ENCODE results near the gene GNG7. TPM values are rescaled to one million over a fixed set of nuclear protein-coding genes. Genes with fewer than 3 reads are reported as not detected.

The GNG7 gene
- total RNA-seq, 1 donor from 2014 or later: 5.1 TPM

DNA sequence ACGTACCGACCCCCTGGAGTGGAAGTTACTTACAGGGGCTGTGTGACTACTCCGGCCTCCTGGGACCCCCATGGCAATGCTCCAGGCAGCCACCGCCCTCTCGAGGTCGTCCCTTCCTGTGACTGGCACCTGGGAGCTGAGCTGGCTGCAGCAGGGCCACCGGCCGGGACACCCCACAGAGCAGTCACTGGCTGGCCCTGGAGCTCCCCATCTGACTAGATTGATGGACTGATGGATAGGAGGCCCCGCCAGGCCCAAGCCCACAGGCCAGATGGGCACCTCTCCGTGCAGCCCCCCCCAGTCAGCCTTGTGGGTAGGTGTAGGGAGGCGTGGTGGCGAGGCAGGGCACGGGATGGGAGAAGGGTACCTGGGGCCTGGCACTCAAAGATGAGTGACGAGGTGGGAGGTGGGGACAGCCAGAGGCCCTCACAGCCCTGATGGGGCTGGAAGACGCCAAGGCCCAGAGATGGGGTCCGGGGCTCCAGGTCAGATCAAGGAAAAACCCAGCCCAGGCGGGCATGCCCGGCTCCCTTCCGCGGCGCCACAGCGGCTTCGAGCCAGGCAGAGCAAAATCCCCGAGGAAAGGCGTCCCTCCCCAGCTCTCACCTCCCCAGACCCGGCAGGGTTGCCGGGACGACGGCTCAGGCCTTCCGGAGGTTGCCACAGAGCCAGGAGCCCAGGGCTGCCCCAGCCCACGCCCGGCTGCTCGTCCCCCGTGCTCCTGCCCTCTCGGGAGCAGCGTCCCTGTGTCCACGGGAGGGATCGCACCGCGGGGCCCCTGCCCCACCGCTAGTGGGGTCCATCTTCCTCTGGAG, 28.9 kb upstream of the GNG7 start:
- Mint-ChIP-seq H3K4me3 (ENCODE audit: unreplicated experiment) (no peak overlapping the region), H3K4me1 (ENCODE audit: unreplicated experiment) (peaks cover 14% of the 10 kb centered on the region), H3K36me3 (ENCODE audit: unreplicated experiment) (peaks cover 8% of the 10 kb centered on the region), H3K9me3 (ENCODE audit: unreplicated experiment) (no peaks in the 10 kb centered on the region), H3K27me3 (ENCODE audit: unreplicated experiment) (no peaks in the 10 kb centered on the region), H3K27ac (ENCODE audit: unreplicated experiment) (no peak overlapping the region)
- no peak for DNase-seq (ENCODE audit: extremely low spot score, unreplicated experiment)
- TF ChIP-seq, protein P1, sequence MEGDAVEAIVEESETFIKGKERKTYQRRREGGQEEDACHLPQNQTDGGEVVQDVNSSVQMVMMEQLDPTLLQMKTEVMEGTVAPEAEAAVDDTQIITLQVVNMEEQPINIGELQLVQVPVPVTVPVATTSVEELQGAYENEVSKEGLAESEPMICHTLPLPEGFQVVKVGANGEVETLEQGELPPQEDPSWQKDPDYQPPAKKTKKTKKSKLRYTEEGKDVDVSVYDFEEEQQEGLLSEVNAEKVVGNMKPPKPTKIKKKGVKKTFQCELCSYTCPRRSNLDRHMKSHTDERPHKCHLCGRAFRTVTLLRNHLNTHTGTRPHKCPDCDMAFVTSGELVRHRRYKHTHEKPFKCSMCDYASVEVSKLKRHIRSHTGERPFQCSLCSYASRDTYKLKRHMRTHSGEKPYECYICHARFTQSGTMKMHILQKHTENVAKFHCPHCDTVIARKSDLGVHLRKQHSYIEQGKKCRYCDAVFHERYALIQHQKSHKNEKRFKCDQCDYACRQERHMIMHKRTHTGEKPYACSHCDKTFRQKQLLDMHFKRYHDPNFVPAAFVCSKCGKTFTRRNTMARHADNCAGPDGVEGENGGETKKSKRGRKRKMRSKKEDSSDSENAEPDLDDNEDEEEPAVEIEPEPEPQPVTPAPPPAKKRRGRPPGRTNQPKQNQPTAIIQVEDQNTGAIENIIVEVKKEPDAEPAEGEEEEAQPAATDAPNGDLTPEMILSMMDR (IDR thresholded peaks at IDR 0.05): no peak

DNA sequence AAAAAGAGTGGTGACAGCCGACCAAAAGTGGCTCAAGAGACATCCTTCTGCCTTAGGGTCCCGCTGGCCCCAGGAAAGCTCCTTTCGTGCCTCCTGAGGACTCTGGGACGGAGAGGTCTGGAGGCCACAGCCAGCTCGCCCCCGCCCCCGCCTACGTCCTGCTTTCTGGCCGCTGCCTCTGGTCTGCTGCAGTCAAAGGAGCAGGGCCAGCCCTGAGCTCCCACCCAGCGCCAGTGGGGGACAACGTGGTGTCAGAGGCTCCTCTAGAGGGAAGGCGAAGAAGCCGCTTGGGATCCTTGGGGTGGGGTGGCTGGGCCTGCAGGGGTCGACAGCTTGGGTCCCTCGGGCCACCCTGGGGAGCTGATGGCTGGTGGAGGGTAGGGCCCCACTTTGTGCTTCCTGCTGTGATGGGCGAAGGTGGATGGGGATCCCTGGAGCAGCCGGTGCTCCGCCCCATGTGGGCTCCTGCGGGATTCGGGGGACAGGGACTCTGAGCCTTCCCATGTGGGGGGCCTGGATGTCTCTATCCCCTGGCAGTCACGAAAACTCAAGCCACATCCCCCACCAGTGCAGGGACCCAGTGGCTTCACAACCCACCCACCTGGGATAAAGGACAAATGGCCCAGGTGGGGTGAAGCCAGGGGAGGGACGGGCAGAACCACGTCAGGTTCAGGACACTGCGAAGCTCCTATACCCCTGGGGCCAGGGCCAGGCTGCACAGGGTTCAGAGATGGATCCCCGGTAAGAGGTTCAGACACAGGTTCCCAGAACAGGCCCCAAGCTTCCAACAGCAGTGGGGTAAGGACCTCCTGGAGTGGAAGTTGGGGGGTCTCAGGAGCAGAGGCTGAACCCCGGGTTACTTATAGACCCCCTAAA, 27.7 kb upstream of the GNG7 start:
- peaks cover 3% of the 10 kb centered on the region for H3K36me3 Mint-ChIP-seq (ENCODE audit: unreplicated experiment)
- H3K27ac Mint-ChIP-seq (ENCODE audit: unreplicated experiment): no peak overlapping the region
- H3K4me1 Mint-ChIP-seq (ENCODE audit: unreplicated experiment): peaks cover 17% of the 10 kb centered on the region
- H3K27me3 Mint-ChIP-seq (ENCODE audit: unreplicated experiment): no peaks in the 10 kb centered on the region
- H3K9me3 Mint-ChIP-seq (ENCODE audit: unreplicated experiment): no peaks in the 10 kb centered on the region
- H3K4me3 Mint-ChIP-seq (ENCODE audit: unreplicated experiment): no peak overlapping the region
- DNase-seq (ENCODE audit: extremely low spot score, unreplicated experiment): no peak
- TF ChIP-seq, protein P1 (IDR thresholded peaks at IDR 0.05): no peak

- Mint-ChIP-seq H3K27ac (ENCODE audit: unreplicated experiment) (no peak overlapping the region), H3K4me3 (ENCODE audit: unreplicated experiment) (no peak overlapping the region), H3K4me1 (ENCODE audit: unreplicated experiment) (peaks cover 21% of the 10 kb centered on the region), H3K9me3 (ENCODE audit: unreplicated experiment) (no peaks in the 10 kb centered on the region), H3K27me3 (ENCODE audit: unreplicated experiment) (no peaks in the 10 kb centered on the region), H3K36me3 (ENCODE audit: unreplicated experiment) (no peaks in the 10 kb centered on the region)
- TF ChIP-seq, protein P1 (IDR thresholded peaks at IDR 0.05): no peak
- DNase-seq (ENCODE audit: extremely low spot score, unreplicated experiment): no peak
Observed at GRCh38 chr19:2728783-2729387, 26.4 kb upstream of the GNG7 start.

DNA sequence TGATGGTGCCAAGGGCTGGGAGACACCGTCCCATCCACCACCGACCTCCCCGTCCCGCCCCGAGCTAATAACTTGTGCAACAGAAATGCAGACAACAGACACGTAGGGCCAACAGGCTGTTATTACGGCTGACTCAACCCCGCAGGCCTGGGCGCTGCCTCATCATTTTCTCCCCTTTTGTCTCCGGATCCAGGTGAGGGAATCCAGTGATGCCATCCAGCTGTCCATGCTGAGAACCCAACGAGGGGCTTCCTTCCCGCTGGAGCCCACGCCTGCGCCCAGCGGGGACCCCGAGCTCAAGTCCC, 25.1 kb upstream of the GNG7 start:
- TF ChIP-seq, protein P1 (IDR thresholded peaks at IDR 0.05): no peak
- H3K9me3 Mint-ChIP-seq (ENCODE audit: unreplicated experiment): no peaks in the 10 kb centered on the region
- no peak overlapping the region for H3K27ac Mint-ChIP-seq (ENCODE audit: unreplicated experiment)
- no peak overlapping the region for H3K4me3 Mint-ChIP-seq (ENCODE audit: unreplicated experiment)
- H3K27me3 Mint-ChIP-seq (ENCODE audit: unreplicated experiment): no peaks in the 10 kb centered on the region
- H3K36me3 Mint-ChIP-seq (ENCODE audit: unreplicated experiment): no peaks in the 10 kb centered on the region
- no peak for DNase-seq (ENCODE audit: extremely low spot score, unreplicated experiment)
- H3K4me1 Mint-ChIP-seq (ENCODE audit: unreplicated experiment): peaks cover 30% of the 10 kb centered on the region
